OCI-LY3 (cell line): ENCODE data around the gene MVB12A.

ENCODE experiments used
- CTCF ChIP-seq: fragments of 200-600, 300-600 bp; sonication (generic); IDR thresholded peaks from 2 replicates; pipeline ENCODE4 v1.5.1; 2014; ENCODE audit warnings: antibody characterized with exemption, low read length, low read depth
- EZH2phosphoT487 ChIP-seq: fragments of 200-600 bp; shearing (Covaris generic); IDR thresholded peaks from 2 replicates; pipeline ENCODE4 v1.6.1; 2018; ENCODE audit warnings: antibody characterized with exemption, mixed run types, low read depth

- TF ChIP-seq CTCF, result no peak
- TF ChIP-seq EZH2phosphoT487, result no peak
These were observed 13.0 kb upstream of the MVB12A start for GRCh38 chr19:17406887-17407196.
